Stimulated activated CD8-positive, alpha-beta memory T cell treated with anti-CD3 and anti-CD28 coated beads, Interleukin-15, amount 100 ng/mL, for 24 hours (primary cell): ENCODE measurements around the gene DEDD.

Source experiments
- DNase-seq: peaks from one replicate; pipeline ENCODE4 v3.0.0-alpha.2; 2020; ENCODE audit warnings: low read depth

Gene DEDD

DNA sequence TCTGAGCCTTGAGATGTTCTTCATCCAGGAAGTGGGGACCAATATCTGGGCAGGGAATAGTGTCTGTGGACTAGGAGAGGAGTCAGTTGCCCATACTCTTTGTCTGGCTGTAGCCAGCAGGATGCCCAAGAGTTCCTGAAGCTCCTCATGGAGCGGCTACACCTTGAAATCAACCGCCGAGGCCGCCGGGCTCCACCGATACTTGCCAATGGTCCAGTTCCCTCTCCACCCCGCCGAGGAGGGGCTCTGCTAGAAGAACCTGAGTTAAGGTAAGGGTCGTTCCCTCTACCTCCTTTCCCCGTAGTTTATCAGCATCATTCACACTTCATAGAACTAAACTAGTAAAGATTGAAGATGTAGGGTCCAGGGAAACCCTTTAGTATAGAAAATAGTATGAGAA lies 30.3 kb upstream of the DEDD start:
- DNase-seq, result no peak

DNA sequence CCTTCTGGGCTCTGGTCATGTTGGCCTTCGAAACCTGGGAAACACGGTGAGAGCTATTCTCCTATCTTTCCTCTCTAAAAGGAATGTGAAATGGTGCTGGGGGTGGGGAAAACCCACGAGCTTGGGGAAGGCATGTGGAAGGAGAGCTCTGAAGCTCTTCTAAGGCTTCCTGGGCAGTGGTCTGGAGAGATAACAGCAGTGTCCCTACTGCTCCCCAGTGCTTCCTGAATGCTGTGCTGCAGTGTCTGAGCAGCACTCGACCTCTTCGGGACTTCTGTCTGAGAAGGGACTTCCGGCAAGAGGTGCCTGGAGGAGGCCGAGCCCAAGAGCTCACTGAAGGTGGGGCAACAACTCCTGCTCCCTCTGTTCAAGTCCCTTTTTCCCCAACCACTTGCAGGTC lies 29.6 kb upstream of the DEDD start:
- no peak for DNase-seq

DNA sequence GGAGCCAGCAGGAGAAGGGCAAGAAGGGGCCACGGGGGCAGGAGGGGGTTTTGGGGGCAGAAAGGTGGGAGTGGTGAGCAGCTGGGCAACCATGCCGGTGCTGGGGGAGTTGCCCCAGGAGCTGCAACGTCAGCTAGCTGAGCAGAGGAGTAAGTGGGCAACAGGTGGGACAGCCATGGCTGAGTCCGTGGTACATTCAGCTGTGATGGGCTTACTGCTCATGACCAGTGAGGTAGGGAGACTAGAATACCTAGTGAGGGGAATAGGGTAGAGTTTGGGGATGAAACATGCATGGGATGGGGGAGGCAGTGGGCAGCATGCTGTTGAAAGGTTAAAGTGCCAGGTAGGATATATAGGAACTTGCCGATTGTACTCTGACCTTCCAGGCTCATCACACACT lies 29.2 kb upstream of the DEDD start:
- DNase-seq, result no peak

DNA sequence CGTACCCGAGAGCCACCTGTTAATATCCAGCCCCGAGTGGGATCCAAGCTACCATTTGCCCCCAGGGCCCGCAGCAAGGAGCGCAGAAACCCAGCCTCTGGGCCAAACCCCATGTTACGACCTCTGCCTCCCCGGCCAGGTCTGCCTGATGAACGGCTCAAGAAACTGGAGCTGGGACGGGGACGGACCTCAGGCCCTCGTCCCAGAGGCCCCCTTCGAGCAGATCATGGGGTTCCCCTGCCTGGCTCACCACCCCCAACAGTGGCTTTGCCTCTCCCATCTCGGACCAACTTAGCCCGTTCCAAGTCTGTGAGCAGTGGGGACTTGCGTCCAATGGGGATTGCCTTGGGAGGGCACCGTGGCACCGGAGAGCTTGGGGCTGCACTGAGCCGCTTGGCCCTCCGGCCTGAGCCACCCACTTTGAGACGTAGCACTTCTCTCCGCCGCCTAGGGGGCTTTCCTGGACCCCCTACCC lies 28.2 kb upstream of the DEDD start:
- DNase-seq, result no peak

DNA sequence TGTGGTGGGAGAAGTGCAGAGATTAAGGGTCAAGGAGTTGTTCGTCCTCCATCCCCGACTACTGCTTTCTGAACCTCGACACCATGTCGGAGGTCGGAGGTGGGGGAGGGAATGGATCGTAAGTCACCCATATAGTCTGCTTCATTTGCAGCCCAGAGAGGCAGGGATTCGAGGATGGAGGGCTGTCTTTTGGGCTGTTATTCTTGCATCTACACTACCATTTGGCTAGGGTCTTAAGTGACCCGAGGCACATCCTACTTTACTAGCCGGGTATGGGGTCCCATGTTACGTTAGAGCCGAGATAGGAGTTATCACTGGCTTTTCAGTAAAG lies 27.4 kb upstream of the DEDD start:
- DNase-seq, result no peak

DNA sequence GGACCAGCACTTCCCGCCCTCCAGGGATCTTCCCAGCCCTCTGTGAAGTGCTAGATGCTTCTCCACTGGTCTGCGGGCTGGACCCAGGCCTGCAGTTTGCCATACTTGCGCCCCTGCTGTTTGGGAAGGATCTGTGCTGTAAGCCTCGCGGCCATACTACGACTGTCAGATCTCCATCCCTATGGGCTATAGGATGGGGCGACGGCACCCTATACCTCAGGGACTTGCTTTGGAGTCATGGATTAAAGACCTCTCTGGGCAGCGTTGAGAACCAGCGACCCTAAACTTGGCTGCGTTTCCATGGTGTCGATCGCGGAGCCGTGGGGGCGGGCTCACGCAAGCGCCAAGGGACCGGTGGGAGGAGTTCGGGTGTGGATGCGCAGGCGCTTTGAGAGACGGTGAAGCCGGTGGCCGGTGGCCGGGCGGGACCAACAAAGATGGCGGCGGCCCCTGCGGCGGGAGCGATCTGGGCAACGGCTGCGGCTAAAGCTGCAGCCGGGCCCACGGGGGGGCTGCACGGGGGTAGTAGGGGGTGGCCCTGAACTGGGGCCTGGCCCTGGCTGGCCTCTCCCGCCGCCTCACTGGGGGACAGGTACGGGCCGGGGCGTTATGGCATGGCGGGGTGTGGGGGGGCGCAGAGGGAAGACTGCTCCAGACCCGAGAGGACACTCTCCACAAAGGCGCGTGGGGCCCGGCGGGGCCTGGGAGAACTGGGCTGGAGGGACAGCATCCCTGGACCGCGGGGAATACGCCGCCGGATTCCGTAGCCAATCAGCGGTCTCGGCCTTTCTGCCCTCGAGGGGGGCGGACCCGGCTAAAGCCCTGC lies 26.8 kb upstream of the DEDD start, which contains the start of gene USP21:
Gene USP21, plus strand, starts transcription at position 414 of the 826 bp plus-strand sequence. CDS start 1,141 bp downstream, outside the sequence.
- peak; percentile 86 for DNase-seq

DNA sequence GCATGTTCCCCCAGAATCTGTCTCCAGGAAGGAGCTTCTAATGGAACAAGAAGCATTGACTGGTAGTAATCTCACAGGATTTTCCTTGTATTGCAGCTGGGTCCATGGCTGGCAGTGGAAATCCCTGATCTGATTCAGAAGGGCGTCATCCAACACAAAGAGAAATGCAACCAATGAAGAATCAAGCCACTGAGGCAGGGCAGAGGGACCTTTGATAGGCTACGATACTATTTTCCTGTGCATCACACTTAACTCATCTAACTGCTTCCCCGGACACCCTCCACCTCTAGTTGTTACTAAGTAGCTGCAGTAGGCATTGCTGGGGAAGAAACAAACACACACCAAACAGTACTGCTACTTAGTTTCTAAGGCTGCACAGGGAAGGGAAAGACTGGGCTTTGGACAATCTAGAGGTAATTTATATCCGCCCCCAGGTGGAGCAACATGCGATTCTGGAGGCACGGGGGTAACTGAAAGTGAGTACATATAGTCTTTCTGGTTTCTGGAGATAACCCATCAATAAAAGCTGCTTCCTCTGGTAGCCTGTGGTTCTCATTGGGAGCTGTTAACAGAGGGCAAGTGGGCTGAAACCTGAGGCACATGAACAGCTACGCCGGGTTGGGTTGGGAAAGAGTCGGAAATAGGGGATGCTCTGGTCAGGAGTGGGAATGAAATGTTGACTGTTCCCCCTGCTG lies 26.0 kb upstream of the DEDD start:
- no peak for DNase-seq

DNA sequence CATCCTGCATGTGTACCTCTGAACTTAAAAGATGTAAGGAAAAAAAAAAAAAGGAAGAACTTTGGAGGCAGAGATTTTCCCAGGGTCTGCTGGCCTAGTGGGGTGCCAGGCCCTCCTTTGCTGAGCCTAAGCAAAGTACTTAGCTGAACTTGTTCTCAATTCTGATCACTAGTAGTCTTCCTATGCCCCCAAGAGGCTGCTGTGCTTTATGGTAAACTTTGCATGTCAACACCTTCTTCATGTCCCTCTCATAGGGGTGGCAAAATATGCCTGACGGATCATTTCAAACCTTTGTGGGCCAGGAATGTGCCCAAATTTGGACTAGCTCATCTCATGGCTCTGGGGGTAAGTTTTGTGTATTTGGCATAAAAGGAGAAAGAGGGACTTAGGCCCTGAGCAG lies 25.4 kb upstream of the DEDD start:
- DNase-seq, result no peak

DNA sequence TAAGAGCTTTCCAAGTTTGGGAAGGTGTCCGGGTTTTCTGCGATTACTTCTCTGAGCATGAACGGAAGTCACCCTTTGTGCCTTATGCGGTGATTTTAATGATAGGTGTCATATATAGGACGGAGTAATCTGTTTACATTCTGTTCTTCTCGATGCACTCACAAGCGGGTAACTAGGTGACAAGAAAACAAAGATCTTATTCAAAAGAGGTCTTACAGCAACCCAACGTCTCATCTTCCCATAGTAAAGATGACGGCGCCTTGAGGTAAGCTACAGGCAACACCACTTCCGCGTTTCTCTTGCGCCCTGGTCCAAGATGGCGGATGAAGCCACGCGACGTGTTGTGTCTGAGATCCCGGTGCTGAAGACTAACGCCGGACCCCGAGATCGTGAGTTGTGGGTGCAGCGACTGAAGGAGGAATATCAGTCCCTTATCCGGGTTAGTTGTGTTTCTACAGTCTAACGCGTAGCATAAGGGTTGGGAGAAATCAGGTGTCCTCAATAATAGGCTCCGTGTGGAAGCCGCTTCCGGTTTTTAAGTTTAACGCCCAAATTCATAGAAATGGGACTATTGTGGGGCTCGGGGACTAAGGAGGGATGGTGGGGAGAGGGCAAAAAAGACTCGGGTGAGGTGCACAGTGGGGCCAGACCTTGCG lies 21.3 kb upstream of the DEDD start, which contains the start of gene UFC1:
Gene UFC1, plus strand, starts transcription at position 297 of the 656 bp plus-strand sequence. Its CDS starts 20 bp downstream, at position 317.
- DNase-seq, result no peak

DNA sequence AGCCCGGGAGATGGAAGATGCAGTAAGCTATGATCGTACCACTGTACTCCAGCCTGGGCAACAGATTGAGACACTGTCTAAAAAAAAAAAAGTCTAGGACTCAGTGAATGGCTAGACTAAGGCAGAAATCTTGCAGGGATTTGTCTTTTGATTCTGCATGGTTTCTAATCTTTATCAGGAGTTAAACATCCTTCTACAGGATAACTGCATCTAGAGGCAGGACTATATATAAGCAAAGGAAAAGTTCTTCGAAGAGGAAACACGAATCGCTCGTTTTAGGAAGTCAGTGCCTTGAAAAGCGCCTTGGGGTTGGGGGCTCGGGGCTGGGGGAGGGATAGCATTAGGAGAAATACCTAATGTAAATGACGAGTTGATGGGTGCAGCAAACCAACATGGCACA lies 20.7 kb upstream of the DEDD start:
- no peak for DNase-seq

DNA sequence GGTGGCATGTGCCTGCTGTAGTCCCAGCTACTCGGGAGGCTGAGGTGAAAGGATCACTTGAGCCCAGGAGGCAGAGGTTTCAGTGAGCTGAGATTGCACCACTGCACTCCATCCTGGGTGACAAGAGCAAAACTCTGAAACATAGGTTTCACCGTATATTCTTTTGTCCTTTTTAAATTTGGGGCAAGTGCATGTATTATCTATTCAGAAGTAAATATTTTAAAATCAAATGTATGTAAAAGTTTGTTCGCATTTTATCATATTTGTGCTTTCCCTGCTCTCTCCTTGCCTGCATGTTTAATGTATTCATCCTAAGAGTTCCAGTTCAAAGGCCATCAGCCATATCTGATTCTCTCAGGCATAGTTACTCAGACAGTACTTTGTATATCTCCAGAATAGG lies 13.4 kb upstream of the DEDD start:
- DNase-seq, result no peak

DNA sequence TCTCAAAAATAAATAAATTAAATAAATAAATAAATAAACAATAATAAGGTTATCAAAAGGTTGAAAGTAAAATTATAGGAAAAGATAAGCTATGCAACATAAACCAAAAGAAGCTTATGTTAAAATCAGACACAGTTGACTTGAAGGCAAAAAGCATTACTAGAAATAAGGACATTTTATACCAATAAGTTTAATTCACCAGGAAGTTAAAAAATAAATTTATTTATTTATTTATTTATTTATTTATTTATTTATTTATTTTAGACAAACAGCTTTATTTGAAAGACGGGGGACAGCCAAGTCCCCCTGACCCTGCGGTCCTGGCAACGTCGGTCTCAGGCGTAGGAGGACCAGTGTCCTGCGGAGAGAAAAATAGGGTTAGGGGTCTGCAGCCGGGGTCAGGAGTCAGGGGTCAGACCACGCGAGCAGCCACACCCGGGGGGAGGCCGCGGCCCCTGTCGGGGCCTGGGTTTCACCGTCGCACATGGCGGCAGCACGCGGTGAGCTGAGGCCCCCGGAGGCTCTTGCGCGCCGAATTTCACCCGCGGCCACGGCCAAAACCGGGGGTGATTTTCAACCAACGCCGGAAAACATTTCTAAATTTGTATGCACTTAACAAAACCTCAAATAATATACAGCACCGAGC lies 8.4 kb upstream of the DEDD start:
- DNase-seq, result no peak

DNA sequence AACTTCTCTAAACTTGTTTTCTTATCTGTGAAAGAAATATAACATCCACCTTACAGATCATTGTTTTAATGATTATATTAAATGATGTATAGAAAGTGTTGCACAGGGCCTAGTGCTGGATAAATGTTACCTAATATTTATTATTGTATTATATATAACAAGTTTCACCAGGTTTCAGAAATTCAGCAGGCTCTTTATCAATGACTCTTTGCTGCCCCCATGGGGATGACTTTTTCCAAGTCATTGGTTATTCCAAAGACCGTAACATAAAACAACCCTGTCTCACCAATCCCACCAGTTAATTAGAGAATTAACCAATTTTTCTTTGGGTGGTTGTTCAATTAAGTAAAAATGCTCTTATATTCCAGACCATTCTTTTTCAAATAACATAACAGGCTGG lies 7.3 kb upstream of the DEDD start:
- DNase-seq, result no peak

DNA sequence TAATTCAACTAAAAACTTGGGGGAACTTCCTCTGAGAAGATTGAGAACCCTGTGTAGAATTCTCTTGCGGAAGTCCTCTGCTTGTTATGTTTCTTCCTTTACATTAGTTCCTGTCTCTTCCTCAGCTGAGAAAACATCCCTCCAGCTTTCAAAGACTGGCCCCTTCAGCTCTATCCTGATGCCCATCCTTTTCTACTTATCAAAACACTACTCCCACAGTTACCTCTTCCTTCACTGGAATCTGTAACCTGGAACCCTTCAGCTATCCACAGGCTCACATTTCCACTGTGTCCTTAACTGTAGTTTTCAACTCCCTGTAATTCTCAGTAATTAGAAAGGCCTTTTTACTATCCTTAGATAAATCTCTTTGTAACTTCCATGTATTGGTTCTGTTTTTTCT lies 6.0 kb upstream of the DEDD start:
- no peak for DNase-seq

DNA sequence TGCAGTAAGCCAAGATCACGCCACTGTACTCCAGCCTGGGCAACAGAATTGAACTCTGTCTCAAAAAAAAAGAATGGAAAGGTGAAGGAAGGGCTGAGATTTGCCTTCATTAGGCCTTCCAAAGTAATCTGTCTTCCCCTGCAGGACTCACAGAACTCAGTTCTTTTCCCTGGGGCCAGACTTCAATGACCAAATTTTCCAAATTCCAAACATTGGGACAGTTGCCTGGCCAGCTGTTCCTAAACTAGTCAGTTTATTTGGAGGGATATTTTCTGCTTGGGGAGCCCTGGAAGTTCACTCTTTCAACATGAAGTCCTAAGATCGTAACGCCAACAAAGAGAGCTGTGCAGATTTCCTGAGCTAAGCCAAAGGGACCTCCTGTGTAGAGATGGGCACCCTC lies 5.4 kb upstream of the DEDD start:
- no peak for DNase-seq

DNA sequence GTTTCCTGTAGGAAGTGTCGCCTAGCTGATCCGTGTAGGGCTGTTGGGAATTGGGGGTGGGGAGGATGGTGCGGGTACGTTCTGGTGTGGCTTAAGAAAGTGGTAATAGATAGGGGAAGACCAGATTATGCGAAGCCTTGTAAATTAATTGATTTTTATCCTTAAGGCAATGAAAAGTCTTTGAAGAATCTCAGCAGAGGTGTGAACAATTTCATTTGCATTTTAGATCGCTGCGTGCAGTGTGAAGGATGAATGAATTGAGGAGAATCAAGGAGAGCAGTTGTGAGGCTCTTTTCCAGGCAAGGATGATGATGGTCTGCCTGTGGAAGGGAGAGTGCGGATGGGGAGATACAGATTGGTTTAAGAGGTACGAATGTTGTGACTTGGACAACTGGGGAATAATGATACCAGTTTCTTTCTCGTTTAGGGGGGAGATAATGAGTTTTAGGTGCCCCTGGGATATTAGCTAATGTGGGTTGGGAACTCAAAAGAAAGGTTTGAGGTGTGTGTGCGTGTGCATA lies 813 bp upstream of the DEDD start:
- DNase-seq, result no peak

DNA sequence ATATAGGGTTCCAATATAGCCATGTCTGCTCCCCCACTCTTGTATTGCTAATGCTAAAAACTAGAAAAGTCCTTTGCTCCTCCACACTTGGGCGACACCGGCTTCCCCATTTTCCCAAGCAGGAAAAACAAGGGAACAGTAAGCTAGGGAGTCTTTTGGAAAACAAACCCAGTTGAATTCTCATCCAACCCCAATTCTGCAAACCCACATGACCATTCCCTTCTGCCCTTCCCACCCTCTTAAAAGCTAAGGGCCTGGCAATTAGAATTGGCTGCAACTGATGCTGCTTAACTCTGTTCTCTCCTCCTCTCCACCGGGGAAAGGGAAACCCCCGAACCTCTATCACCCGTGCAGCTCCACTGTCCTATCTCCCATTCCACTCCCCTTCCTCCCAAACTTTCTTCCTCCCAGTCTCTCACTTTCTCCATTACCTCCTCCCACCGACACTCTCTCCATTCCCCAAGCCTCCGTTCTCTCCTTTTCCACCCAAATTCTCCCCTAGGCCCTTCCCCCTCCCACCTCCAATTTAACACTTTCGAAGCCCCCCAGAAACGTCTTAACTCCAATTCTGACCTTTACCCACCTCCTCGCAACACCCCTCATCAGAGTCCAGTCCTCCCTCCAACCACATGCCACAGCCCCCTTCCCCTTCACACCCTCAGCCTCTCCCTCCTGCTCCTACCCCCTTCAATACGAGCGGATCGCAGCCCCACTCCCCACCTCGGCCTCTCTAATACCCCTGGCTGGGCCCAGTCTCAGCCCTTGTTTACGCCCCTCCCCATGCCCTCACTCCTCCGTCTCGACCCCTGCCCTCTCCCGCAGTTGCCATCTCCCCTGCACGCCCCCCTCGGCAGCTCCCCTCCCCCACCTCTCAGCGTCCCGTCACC lies 701 bp downstream of the DEDD start:
- no peak for DNase-seq

DNA sequence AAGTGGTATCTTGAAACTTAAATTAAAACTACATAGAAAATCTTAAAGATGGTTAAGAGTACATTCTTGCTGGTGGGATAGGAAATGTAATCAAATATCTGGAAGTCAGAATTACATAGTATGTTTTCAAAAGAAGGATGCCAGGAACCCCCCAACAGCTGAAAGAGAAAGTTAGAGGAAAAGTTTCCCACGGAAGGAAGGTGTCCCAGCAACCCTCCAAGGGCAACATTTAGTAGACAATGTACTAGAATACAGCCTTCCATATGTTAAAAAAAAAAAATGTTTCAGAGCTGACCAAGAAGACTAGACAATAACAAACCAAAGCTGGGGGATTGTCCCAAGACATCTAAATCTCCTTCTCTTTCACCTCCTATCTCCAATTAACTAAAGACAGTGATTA lies 2.2 kb downstream of the DEDD start:
- DNase-seq, result no peak

DNA sequence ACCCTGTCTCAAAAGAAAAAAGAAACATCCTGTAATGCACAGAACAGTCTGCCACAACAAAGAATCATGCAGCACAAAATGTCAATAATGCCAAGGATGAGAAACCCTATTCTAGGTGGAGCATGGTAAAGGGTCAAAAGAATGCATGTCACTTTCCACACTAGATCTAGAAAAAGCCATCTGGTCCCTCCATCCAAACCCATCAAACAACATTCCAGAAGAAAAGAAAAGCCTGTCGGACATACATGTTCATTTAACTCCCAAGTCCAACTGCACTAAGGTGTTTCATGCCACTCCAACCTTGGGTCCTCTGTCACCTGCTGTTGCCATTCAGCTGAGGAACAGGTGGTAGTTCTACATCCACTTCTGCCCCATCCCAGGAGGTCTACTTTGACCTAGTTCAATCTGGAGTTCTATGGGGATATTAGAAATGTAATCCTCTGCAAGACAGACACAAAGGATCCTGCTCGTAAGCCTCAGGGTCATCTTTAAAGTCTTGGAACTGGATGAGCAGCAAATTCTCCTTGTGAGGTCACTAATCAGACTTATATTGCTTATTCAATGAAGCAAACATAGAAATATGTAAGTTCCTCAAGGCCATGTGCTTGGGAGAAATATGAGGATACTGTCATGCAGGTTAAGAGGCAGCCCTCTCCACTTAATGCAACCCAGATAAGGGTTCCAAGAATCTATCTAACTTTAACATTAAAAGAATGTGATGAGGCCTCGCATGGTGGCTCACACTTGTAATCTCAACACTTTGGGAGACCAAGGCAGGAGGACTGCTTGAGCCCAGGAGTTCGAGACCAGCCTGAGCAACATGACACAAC lies 3.7 kb downstream of the DEDD start:
- no peak for DNase-seq

DNA sequence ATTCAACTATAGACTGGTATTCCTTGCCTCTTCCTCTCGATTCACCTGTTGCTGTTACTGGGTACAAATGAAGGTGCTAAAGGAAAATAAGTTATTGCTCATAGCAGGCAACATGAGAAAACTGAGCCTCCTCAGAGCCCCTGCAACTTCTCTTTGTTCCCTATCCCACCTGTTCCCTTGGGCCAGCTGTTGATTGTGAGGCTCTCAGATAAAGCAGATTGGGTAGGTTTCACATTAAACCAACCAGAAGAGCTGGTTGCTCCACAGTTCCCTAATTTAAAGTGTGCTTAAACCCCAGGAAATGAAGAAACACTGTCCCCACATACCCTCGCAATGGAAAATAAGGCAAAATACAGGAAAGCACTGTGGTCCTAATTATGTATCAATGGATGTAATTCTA lies 4.8 kb downstream of the DEDD start:
- no peak for DNase-seq
